HuH-7 (cell line): ENCODE data around the gene TLL1.

Experiments used
- DNase-seq: peaks from one replicate; pipeline ENCODE4 v3.0.0; 2011; ENCODE audit warnings: low spot score

The TLL1 gene

DNA sequence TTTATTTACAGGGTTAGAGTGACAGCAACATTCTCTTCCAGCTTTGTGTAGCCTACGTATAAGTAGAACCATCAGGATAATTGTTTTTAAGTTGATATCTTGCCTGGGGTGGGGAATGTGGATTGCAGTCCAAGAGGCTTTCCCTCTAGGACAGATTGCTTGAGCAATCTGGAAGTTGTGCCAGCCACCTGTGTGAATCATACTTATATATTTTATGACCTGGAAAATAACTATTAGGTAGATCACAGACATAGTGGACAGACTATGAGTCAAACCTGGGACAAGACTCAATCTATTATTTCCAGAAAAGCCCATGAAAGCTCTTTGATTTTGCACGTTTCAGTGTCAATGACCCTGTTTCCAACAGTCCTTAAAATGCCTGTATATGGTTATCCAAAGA, 98.9 kb downstream of the TLL1 start:
- DNase-seq = no peak

DNA sequence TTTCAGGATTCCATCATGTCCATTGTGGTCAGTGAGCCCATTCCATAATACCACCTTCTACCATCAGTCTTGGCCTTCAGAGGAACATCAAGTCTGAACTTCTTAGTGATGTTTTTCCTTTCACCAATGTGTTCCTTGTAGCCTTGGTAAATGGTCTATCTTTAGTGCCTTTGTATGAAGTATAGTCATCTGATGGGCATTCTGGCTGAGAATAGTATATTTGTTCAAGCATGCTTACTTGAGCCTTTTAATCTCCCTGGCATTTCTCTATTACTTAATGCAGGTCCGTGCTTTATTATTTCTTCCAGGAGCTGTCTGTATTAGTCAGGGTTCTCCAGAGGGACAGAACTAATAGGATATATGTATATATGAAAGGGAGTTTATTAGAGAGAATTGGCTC, 99.7 kb downstream of the TLL1 start:
- no peak for DNase-seq

DNA sequence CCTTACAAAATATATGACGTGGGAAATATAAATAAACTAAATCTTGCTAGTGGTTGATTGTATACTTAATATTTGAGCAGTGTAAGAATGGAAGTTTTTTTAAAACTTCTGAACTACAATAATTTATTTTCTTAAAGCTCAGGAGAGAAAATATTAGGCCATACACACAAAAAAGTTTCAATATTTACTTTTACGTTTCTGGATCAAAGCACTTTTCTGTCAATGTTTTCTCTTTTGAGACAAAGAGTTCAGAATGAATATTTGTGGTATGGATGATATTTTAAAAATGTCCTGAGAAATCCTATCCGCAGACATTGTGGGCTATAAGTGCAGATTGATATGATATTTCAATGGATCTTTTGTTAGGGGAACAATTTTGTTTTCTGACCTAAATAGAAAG, 109.9 kb downstream of the TLL1 start:
- no peak for DNase-seq

DNA sequence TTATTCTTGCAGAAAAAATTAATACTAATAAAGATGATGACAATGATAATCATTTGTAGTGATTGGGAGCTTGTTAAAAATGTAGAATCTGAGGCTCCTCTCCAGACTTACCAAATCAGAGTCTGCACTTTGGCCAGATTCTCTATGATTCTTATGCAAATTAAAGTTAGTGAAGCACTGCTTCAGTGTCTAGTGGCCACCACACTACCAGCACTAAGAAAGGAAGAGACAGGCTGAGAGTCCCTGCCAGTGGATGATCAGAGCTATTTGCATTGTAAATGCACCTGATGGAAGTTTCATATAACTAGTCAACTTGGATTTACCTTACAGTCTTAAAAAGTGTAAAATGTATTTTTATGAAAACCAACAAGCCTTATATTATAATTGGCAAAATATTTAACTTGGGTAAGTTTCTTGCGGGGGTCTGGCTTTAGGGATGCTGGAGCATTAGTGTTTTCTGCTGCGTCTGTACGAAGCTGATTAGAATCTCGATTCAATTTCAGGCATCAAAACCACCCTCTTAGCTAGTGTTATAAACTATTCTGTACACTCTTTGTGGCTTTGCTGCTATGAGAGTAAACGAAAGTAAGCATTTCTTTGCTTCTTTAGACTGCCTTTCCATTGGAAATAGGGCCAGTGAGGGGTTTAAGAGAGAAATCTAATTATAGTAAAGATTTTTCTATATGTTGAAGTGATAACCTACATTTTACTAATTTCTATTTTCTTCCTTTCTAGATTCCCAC, 114.1 kb downstream of the TLL1 start:
- no peak for DNase-seq

DNA sequence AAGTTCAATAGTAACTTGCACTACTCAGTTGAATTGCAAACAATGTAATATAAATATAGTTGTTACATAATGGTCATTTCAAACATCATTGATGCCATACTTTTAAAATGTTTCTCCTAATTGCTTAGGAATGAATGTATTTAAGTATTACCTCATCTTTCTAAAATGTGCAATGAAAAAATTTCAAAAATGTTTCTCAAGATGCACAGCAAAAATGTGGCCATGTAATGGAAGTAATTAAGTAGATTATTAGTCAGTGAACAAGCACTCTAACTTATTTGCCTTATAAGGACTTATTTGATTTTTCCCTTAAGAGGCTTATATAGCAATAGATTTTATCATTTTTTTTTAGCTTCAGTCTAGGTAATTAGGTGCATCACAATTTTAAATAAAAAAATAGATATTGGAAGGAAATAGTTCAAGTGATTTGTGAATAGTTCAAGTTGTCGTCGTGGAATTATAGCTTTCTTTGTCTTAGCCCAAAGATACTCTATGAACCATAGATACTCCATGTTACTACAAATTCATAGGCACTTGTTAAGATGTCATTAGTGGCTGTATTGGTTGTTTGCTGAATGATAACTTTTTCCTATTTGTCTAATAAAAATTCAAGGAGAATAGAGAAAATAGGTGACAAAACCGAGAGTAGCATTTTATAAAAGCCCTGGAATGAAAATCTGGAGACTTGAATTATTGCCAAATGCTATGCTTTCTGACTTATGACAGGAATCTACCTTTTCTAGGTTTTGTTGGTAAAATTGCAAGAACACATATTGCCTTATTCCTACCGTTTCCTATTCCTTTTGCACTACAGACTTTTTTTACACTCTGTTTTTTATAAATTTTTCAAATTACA, 118.5 kb downstream of the TLL1 start:
- no peak for DNase-seq

DNA sequence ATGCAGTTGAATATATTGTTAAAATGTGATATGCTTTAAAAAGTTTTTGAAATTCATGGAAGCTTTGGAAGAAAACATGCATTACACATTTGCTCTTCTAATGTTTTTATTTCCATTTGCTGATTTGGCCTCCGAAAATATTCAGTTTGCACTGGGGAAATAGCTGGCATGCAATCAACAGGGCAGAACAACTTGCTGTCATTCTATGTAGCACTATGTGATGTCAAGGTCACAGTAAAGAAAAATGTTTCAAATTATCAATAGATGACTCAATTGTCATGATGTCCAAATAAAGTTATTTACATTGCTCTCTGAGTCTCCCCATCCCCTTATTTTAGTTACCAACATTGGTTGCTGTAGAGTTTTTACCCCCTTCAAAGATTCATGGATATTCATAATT, 119.2 kb downstream of the TLL1 start:
- no peak for DNase-seq

DNA sequence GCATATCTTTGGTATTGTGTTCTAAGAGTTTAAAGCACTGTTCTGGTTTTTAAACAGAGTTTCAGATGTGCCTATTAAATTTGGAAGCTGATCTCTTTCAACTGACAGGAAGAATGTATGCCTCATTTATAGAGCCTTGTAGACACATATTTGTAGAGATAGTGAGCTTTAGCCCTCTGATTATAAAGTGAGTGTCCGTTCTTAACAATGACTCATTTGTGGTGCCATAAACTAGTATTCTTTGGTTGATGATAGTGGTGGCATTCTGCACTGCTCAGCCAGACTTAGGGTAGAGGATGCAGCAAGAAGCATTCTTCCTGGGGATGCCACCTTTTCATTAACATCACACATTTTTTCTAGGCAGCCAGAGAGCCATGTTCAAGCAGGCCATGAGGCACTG, 121.7 kb downstream of the TLL1 start:
- no peak for DNase-seq

DNA sequence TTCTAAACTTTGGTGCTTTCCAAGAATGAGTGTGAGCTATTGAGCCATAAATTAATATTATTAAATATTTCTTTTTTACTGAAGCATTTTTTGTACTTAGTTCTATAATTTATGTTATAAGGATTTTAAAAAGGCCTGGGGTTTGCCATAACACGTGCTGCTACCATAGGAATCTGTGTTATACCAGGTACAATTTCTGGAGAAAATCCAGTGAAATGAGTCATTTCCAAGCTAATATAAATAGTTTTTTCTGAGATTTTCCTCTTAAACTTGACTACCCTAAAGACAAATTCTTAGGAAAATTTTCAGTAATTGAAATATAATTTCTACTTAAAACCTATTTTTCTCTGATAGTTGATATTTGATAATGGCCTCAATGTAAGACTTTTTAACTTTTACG, 130.8 kb downstream of the TLL1 start:
- no peak for DNase-seq

DNA sequence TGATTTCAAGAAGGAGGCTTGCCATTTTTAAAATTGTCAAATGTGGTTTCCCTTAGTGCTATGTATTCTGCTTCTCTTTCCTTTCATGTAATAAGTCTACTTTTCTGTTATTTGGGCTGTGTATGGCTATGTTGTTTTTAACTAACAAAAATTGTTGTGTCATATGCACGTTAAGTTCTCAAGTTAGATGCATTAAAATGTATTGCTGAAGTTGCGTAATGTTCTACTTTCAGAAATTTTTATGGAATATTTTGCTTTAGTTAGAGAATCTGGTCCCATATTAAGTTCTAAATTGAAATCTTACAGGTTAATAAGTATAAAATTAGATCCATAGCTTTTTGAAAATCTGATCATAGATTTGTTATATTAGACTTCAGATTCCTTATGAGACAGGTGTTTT, 133.2 kb downstream of the TLL1 start:
- no peak for DNase-seq

DNA sequence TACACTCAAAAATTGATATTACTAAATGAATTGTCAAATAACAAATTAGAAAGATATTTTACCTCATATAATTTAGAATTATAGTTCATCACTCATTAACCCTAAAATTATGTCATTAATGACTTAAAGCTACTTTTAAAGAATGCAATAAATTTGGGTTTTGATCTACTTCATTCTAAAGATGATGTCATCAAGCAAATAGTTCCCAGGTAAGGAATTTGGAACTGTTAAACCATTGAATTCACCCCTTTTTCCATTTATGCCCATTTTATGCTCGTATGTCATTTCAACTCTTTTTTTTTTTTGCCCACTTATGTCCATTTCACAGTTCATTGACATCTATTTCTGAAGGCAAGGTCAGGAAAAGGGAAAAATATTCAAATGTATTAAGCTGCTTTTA, 135.5 kb downstream of the TLL1 start:
- no peak for DNase-seq

DNA sequence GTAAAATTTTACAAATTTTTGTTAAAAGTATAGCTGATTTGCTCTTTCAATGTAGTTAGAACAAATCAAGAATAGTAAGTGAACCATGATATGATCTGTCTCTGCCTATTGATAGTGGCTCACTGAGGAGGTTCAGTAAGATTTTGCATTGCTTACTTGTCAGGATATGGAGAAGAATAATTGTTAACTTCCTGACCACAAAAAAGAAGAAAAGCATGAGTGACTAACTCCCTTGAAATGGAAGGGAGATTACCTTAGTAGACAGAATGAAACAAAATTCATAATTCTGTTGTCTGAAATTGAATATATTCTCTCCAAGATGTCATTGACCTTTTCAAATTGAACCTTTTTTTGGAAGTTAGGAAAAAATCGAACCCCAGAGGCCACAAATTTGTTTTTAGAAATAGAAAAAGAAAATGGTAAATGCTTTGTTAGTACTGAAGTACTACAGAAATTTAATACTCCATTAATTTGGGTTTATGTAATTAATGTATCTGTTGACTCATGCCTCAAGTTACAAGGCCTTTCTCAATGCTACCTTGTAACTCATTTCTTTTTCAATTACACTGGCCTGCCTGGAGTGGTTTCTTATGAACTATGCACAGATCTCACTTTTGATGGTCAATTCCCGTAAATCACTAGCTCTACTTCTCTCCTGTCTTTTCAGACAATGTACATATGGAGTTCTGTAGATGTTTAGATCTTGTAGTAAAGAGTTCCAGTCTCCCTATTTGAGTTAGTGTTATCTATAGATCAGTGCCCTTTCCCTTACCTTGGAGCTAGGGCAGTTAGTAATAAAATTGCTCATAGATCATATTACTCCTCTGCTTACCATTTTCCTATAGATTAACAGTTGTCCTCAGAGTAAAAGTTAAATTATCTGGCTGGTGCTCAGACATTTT, 139.3 kb downstream of the TLL1 start:
- DNase-seq = no peak

DNA sequence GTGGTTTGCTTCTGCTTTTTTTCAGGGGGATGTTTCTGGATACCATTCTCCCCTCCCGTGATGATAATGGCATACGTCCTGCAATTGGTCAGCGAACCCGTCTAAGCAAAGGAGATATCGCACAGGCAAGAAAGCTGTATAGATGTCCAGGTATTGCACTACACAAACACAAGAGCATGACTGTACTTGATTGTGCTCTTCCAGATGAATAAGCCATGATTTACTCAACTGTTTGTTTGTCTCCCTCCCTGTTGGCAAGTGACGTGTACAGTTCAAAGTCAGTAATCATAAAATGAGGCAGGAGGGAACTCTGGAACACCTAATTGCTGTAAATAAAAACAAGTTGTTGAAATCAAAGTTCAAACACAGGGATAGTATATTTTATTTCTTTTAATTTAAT, 141.4 kb downstream of the TLL1 start:
- peak; percentile 19 for DNase-seq

DNA sequence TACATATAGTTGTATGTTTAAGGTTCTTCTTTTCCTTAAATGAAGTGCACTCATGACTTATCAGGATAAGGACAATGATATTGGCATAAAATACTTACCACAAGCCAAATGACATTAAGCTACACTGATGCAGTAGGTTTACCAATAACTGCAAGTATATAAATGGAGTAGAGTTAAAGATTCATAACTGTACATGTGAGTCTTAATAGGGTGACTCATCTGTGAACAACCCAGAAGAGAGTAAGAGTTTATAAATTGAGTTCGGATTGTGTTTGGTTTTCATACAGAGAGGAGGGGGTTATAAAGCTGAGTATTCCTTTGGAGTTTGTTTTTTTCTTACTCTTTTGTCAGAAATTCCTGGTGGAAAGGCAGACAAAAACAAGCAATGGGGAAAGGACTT, 144.8 kb downstream of the TLL1 start:
- DNase-seq = no peak

DNA sequence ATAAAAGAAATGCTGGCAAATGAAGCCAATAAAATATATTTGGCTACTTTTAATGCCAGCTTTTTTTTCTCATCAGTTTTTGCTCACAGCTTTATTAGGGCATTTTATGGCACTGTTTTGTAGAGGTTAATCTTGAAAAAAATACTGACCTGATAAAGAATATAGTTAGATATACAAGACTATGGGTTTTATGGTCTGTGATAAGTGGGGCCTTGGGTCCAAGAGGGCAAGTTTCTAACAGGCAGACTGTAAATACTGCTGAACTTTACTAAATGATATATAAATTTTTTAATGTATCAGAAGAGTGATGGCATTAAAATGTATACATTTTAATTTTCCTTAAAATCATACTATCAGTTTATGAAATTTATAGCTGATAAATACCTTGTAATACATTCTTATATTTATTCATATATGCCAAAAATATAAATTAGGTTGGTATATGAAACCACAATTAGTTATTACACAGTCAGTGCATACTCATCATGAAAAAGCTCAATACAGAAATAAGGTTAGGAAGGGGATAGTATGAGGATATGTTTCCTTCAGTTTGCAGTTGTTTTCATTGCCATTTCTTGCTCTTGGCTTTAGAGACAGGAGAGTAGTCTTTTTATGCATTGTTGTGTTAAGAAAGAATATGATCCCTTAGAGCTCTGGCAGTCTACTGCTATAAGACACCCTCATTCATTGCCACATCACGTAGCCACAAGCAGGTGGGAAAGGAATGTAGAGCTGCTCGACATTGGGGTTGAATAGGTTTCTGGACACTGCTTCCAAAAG, 146.6 kb downstream of the TLL1 start:
- no peak for DNase-seq

DNA sequence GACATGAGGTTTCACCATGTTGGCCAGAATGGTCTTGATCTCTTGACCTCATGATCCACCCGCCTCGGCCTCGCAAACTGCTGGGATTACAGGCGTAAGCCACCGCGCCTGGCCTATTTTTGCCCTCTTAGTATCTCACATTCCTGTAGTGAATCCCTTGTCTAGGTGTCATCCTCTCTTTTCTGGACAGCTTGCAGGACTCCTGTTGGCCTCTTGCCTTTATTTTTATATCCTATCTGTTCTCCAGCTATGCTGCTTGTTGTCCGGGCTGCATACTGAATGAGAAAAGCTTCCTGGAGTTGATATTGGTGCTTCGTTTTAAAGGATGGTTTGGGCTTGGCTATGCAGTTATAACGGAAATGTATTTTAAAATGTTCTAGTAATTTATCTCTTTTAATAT, 148.6 kb downstream of the TLL1 start:
- no peak for DNase-seq

DNA sequence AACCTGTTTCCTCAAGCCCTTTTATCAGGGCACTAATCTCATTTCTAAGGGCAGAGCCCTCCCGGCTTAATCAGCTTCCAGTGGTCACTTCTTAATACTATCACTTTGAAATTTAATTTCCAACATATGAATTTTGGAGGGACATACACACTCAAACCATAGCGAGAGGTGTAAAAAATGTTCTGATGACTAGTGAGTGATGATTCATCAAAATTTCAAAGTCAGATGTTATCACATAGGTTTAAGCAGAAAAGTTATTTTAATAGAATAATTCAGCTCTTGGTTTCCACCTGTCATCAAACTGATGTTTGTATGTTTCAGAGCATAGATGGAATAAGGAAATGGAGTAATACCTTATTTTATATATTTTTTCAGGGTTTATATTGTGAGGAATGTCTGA, 161.9 kb downstream of the TLL1 start:
- no peak for DNase-seq

DNA sequence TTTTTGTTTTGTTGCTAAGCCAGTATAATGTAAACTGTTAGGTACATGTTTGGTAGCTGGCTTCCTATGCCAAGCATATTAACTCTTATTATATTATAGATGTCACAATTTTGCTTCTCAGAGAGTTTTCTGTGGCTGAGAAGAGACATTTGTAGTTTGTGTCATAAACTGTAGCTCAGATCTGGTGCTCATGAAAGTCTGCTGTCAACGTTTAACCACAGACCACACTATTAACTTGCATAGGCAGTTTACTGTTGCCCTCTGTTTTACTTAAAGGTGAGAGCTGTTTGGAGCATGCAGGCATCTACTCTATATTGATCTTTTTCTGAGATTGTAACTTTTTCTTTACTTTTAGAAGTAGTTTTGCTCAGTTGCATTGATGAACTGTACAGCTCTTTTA, 166.8 kb downstream of the TLL1 start:
- DNase-seq = no peak

DNA sequence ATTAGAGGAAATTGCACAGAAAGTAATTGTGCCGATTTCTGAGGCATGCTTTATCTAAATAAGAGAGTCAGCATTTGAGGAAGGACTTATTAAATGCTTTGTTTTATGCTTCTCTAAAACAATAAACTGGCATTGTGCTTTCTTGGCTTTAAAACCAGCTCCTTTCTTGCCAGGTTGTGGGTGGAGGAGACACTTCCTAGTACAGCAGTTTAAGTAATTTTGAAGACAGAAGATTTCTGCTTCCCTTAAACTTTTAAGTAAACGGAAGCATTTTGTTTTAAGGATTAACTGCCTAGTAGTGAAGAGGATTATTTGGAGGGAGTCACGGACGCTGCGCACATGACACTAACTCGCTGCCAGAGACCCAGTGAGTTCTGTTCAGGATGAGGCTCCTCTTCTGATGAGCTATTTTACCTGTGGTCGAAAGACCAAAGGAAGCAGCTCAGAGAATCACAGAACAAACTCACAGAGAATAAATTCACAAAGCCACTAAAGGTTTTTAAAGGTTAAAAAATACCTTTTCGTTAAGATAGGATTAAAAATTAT, 169.5 kb downstream of the TLL1 start:
- no peak for DNase-seq

DNA sequence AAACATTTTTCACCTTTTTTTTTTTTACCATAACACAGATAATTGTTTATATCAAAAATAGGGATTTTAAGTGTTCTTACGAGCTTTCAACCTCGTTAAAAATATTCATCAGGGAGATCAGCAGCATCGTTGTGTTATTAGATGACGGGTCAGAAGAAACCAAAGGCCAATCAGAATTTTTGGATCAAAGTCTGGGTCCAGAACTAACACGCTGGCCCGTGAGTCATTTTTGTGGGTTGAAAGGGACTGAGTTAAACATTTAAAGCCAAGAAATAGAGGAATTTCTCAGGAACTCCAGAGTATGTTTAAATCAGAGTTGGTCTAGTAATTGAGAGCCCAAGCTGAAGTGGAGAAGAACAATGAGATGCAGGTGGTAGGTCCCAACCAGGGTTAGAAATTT, 170.8 kb downstream of the TLL1 start:
- DNase-seq = no peak

DNA sequence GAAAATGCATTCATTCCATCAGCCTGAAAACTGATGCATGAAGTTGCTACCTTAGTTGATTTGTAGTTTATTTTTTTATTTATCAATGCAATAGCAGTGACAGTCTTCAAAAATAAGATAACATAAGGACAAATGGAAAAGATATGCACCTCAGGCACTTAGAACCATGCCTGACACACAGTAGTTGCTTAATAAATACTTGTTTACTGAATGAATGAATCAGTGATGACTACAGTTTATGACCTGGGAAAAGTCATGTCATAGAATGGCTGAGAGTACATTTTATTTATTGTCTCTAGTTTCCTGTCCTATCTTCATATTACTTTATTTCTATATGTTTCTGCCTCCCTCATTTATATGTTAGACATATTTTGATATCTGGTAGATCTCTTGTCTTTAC, 171.8 kb downstream of the TLL1 start:
- no peak for DNase-seq

DNA sequence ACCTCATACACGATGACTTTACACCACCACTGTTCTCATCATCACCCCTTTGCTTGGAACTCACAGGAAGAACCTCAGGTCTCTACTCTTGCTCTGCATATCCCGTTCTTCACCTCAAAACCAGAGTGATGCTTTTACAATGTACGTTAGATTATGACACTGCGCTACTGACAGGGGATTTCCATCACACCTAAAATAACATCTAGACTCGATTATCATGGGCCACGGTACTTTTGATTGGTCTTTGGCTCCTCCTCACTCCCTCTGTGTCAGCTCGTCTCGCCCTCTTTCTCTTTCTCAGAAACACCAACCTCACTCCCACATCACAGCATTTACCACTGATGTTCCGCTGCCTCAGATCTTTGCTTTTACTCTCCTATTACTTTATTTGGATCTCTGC, 172.4 kb downstream of the TLL1 start:
- DNase-seq = no peak

DNA sequence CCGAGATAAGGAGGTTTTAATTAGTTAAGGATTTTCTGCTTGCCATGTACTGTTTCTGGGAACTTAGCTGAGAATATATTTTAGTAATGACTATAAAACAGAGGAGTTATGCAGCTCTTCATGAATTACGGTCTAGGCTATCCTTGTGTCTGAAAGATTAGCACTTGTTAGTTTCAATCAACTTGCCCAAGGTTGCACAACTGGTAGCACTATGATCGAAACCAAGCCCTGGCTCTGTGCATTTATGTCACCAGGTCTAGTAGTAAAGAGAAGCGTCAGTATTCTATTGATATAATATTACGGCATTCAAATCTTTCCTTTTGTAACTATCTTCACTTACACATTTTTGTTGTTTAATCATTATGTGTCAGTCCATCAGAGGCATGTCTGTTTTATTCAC, 176.0 kb downstream of the TLL1 start:
- DNase-seq = no peak
